CD1c-positive myeloid dendritic cell (primary cell): Measurements from ENCODE around the gene TTC3.

Experiments used
- DNase-seq: peaks from one replicate; pipeline ENCODE4 v3.0.0-alpha.2; 2016; ENCODE audit errors: extremely low spot score

Gene TTC3

GRCh38 chr21:37224861-37225839 is 152.1 kb downstream of the TTC3 start:
- no peak for DNase-seq

DNA sequence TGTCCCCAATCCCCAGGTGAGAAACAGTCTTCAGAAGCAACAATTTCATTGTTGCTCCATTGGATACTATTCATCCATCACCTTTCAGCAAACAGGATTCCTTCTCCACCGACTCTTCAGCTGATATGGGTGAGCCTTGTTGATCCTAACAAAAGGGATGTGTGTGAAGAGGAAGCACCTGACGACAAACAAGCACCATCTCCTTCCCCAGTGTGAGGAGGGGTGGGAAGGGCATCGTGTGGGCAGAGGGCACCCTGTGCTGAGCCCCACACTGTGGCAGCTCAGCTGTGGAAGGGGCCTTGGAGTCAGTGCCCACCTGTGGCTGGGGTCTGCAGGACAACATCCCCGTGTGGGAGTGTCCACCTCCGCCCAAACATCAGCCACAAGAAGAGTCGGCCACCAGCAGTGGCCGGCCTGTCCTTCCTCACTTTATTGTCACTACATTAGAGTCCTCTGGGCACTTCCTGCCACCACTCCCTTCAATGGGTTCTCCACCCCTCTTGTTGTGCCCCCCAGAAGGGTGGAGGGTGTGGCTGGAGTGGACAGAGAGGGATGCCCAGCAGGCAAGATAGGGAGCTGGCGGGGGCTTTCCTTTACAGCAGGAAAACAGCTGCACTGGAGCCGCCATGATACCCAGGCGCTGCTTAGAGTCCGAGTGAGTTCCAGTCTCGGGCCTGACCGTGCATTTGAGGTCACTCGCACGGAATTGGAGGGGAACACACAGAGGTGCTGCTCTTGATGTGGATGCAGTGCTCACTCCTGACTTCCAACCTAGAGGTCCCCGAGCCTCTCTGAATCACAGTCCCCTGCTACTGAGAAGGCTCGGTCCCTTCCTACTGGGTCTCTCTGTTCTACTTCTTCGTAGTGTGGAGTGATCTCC is 153.2 kb downstream of the TTC3 start:
- DNase-seq = no peak

- DNase-seq = no peak
These were observed 154.3 kb downstream of the TTC3 start for GRCh38 chr21:37227071-37228002.

- DNase-seq = no peak
These were observed 154.9 kb downstream of the TTC3 start for GRCh38 chr21:37228003-37228400.

DNA sequence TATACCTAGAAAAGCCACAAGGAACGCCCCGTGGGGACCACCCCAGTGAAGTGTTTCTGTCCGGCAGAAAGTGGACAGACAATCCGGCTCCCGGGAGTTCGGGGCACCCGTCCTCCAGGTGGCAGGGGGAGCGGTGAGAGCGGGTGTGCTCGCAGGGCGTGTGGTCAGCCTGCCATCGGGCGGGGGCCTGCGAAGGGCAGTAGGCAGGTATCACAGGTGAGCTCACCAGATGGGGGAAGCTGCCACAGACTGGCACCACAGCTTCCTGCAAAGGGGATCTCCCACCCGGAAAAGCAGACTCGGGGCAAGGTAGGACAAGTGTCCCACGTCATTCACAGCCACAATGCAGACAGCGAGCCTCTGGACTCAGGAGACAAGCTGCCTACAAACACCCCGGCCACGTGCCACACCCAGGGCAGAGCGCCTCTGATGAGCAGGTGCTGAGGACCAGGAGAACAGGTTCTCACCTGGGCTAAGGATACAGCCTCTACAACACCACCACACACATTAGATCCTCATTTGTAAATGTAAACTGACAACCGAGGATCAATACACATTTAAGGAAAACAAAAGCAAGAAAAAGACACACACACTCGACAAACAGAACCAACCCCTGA is 157.7 kb downstream of the TTC3 start:
- no peak for DNase-seq

- no peak for DNase-seq
These were observed 158.2 kb downstream of the TTC3 start for GRCh38 chr21:37231249-37231645.

DNA sequence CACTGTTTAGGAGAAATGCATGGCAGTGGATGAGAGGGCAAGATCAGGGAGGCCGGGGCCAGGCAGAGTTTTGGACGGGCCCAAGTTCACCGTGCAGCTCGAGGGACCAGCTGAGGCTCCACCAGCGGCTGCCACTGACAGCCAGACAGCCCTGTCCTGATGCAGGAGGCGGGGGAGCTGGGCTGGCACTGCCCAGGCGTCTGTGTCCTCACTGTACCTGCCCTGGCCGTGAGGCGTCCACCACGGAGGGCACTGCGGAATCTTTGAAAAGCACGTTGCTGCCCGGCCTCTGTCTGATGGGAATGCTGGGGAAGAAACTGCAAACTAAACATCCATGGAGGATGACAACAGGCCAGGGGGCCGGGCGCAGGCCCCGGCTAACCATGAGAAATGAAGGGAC is 158.6 kb downstream of the TTC3 start:
- DNase-seq = no peak

DNA sequence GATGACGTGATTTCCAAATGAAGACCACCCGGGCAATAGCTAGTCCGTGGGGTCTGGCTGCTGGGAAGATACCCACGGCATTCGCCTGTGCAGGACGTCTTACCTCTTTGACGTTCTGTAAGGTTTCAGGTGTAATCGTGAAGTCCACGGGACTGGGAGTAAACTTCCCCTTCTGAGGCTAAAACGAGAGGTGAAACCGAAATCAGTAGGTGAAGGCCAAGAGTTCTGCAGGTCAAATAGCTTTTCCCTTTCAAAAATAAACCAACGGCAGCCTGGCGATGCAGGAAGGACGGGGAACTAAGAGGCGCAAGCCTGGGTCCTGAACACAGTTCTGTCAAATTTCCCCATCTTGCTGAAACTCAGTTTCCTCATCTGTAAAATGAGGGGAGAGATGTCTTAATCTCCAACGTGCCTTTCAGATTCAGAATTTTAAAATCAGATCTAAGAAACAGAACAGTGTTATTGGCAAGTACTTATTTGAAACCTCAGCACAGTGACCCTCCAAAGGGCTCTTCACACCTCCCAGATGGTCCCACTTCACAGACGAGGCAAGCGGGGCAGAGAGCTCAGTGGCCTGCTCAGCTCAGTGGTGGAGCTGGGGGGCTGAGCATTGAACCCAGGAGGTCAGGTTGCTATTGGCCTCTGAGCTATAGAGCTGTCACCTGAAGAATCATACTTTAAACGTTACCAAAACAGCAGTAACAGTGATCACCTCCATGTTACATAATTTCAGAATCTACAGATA is 159.4 kb downstream of the TTC3 start:
- no peak for DNase-seq

GRCh38 chr21:37233551-37234146 is 160.6 kb downstream of the TTC3 start:
- DNase-seq = no peak

GRCh38 chr21:37237346-37237745 is 164.3 kb downstream of the TTC3 start:
- no peak for DNase-seq

DNA sequence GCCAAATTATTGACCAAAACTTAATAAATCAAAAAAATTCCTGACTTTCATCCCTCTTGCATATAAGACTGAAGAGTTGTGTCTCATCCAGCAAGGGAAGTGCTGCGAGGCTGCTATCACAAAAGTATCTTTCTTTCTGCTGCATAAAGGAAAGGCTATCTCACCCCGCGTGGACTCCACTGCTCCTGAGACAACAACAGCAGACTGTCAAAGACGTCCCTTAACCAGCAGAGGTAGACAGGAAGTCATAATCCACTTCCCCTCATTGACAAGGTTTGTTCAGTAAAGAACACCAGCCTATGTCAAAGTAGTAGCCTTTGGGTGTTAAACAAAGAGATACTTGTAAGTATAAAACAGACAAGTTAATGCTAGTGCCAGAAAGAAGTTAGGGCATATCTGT is 164.7 kb downstream of the TTC3 start:
- no peak for DNase-seq

- DNase-seq = no peak
These were observed 167.9 kb downstream of the TTC3 start for GRCh38 chr21:37240978-37241377.

GRCh38 chr21:37241426-37241825 is 168.4 kb downstream of the TTC3 start:
- no peak for DNase-seq

GRCh38 chr21:37243961-37244360 is 170.9 kb downstream of the TTC3 start:
- DNase-seq = no peak

DNA sequence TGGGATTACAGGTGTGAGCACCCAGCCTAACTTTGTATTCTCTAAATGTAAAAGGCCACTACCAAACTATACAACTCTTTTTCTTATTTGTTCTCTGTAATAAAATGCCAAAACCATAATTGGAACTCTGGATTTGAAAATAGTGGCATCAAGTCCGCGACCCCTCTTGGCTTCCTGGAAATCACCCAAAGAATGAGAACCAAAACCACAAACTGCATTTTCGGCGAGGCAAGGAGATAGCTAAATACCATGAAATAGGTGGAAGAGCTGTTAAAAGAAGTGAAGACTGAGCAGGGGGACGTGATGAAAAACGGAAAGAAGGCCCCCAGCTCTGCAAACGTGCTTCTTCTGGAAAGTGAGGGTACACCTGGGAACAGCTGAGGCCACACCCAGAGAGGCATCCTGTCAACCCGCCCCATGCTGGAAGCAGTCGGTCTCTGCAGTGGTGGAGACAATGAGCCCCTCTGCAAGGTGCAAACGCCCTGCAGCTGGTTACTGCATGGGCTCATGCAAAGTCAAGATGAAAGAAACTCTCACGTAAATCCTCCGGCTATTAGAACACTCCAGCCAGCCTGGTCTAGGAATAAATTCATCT is 171.5 kb downstream of the TTC3 start:
- no peak for DNase-seq

GRCh38 chr21:37245151-37245550 is 172.1 kb downstream of the TTC3 start:
- DNase-seq = no peak

- DNase-seq = no peak
These were observed 175.2 kb downstream of the TTC3 start for GRCh38 chr21:37248298-37248697.

DNA sequence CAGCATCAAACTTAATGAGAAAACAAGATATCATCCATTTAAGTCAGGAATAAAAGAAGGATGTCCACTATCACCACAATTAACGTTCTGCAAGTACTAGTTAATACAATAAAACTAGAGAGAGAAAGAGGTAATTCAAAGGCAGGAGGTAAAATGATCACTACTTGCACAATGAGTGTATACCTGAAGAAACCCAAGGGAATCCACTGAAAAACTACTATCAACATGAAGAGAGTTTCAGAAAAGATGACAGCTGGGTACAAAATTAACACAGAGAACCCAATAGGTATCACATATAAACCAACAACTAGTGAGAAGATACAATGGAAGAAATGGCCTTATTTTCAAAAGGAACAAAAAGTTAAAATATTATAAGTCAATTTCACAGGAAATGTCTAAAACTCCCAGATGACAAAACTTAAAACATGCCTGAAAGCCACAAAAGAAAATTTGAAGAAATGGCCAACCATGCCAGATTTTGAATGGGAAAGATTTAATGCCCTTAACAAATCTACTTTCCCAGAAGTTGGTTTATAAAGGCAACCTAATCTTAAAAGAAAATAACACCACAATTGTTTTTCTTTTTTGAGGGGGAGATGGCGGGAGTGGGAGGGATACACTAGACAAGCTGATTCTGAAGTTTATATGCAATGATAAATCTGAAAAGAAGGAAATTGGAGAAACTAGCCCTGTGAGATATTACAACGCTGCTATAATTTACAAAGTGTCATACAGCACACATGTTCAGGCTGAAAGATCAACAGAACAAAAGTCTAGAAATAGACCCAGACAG is 176.3 kb downstream of the TTC3 start:
- DNase-seq = no peak

- DNase-seq = peak; percentile 91
These were observed 178.2 kb downstream of the TTC3 start for GRCh38 chr21:37251294-37251634.
